Measurements from ENCODE around the gene TRIM71. TPM values are rescaled to one million over a fixed set of nuclear protein-coding genes. Genes with fewer than 3 reads are reported as not detected.
A peak's percentile ranks its signal among the peaks of the same experiment; 100 is the strongest.
"Not testable (repeated sequence)": the region's sequence is repeated elsewhere in the genome, so short reads cannot be mapped to it uniquely, and the experiment has no call there.

Gene TRIM71
- total and polyA plus RNA-seq, 2 experiments from 2014 or later: 1.9 to 14.5 TPM

GRCh38 chr3:32844914-32845313, 27.1 kb downstream of the TRIM71 start:
- no peaks in the 10 kb centered on the region for H3K36me3 ChIP-seq (replicated peaks; ENCODE audit: insufficient read depth, low read depth)
- no peaks in the 10 kb centered on the region for H3K9me2 ChIP-seq (replicated peaks; ENCODE audit: insufficient read depth)
- no peak for DNase-seq (ENCODE audit: low spot score)
- no peak overlapping the region for H3K4me3 ChIP-seq
- H4K20me1 ChIP-seq (ENCODE audit: insufficient read depth, poor library complexity, severe bottlenecking): no peaks in the 10 kb centered on the region
- H3K9me3 ChIP-seq (ENCODE audit: low read depth): no peaks in the 10 kb centered on the region
- WGBS (ENCODE audit: low lambda C conversion rate, missing lambda C conversion rate): 96% methylated on average over 1 of the region's 1 CpG
- no peak for TF ChIP-seq EZH2phosphoT487 (IDR thresholded peaks at IDR 0.05; ENCODE audit: low read depth, severe bottlenecking, unreplicated experiment)
- TF ChIP-seq, protein P1, sequence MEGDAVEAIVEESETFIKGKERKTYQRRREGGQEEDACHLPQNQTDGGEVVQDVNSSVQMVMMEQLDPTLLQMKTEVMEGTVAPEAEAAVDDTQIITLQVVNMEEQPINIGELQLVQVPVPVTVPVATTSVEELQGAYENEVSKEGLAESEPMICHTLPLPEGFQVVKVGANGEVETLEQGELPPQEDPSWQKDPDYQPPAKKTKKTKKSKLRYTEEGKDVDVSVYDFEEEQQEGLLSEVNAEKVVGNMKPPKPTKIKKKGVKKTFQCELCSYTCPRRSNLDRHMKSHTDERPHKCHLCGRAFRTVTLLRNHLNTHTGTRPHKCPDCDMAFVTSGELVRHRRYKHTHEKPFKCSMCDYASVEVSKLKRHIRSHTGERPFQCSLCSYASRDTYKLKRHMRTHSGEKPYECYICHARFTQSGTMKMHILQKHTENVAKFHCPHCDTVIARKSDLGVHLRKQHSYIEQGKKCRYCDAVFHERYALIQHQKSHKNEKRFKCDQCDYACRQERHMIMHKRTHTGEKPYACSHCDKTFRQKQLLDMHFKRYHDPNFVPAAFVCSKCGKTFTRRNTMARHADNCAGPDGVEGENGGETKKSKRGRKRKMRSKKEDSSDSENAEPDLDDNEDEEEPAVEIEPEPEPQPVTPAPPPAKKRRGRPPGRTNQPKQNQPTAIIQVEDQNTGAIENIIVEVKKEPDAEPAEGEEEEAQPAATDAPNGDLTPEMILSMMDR (IDR thresholded peaks at IDR 0.05; ENCODE audit: poor library complexity): no peak
- no peak for TF ChIP-seq EZH2 (IDR thresholded peaks at IDR 0.05; ENCODE audit: borderline replicate concordance)
- H3K4me1 ChIP-seq (ENCODE audit: insufficient read depth): peaks cover 77% of the 10 kb centered on the region
- no peak overlapping the region for H3K27ac ChIP-seq
- no peak overlapping the region for H3K4me2 ChIP-seq
- H3K79me2 ChIP-seq: peaks cover 79% of the 10 kb centered on the region
- H2AFZ ChIP-seq: no peak overlapping the region
- H3K27me3 ChIP-seq: no peaks in the 10 kb centered on the region

GRCh38 chr3:32845546-32845945, 27.7 kb downstream of the TRIM71 start:
- H3K9me3 ChIP-seq (ENCODE audit: low read depth); H3K4me2 ChIP-seq; H3K9me2 ChIP-seq (replicated peaks; ENCODE audit: insufficient read depth); H3K36me3 ChIP-seq (replicated peaks; ENCODE audit: insufficient read depth, low read depth); H2AFZ ChIP-seq; H3K27me3 ChIP-seq; H3K4me3 ChIP-seq; H4K20me1 ChIP-seq (ENCODE audit: insufficient read depth, poor library complexity, severe bottlenecking); DNase-seq (ENCODE audit: low spot score); H3K27ac ChIP-seq: not testable (repeated sequence)
- peaks cover 84% of the 10 kb centered on the region for H3K79me2 ChIP-seq
- H3K4me1 ChIP-seq (ENCODE audit: insufficient read depth): peaks cover 78% of the 10 kb centered on the region
- 94% methylated on average over 6 of the region's 6 CpGs for WGBS (ENCODE audit: low lambda C conversion rate, missing lambda C conversion rate)

DNA sequence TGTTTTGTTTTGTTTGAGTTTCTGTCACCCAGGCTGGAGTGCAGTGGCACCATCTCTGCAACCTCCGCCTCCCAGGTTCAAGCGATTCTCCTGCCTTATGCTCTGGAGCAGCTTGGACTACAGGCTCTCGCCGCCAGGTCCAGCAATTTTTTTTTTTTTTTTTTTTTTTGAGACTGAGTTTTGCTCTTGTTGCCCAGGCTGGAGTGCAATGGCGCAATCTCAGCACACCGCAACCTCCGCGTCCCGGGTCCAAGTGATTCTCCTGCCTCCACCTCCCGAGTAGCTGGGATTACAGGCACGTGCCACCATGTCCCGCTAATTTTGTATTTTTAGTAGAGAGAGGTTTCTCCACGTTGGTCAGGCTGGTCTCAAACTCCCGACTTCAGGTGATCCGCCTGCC, 29.2 kb downstream of the TRIM71 start:
- not testable (repeated sequence) for H3K4me2 ChIP-seq; DNase-seq (ENCODE audit: low spot score); H3K9me3 ChIP-seq (ENCODE audit: low read depth); H3K4me3 ChIP-seq; H2AFZ ChIP-seq; H4K20me1 ChIP-seq (ENCODE audit: insufficient read depth, poor library complexity, severe bottlenecking); H3K36me3 ChIP-seq (replicated peaks; ENCODE audit: insufficient read depth, low read depth); H3K9me2 ChIP-seq (replicated peaks; ENCODE audit: insufficient read depth); H3K27me3 ChIP-seq
- WGBS (ENCODE audit: low lambda C conversion rate, missing lambda C conversion rate): 92% methylated on average over 15 of the region's 15 CpGs
- peak overlapping the region; percentile 8 for H3K27ac ChIP-seq
- H3K79me2 ChIP-seq: peaks cover 90% of the 10 kb centered on the region
- peaks cover 67% of the 10 kb centered on the region for H3K4me1 ChIP-seq (ENCODE audit: insufficient read depth)

DNA sequence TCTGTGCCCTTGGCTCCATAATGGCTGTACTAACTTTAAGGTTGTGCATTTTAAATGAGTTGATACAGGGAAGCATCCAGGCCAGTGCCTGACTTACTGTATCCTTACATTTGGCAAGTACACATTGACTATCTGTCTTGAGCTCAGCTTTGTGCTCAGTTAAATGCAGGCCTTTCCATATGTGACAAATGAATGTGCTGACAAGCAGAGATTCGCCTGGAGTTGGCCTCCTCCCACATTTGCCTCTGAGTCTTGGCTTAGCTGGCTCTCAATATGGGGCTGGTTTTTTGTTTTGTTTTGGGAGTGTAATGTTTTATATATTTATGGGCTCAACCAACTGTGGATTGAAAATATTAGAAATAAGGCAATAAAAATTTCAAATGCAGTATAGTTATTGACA, 29.7 kb downstream of the TRIM71 start:
- peaks cover 91% of the 10 kb centered on the region for H3K79me2 ChIP-seq
- no peaks in the 10 kb centered on the region for H4K20me1 ChIP-seq (ENCODE audit: insufficient read depth, poor library complexity, severe bottlenecking)
- no peak overlapping the region for H3K4me2 ChIP-seq
- DNase-seq (ENCODE audit: low spot score): no peak
- no peaks in the 10 kb centered on the region for H3K9me2 ChIP-seq (replicated peaks; ENCODE audit: insufficient read depth)
- no peaks in the 10 kb centered on the region for H3K9me3 ChIP-seq (ENCODE audit: low read depth)
- WGBS (ENCODE audit: low lambda C conversion rate, missing lambda C conversion rate): 56% methylated on average over 1 of the region's 1 CpG
- no peaks in the 10 kb centered on the region for H3K27me3 ChIP-seq
- peak overlapping the region; percentile 8 for H3K27ac ChIP-seq
- H2AFZ ChIP-seq: no peak overlapping the region
- TF ChIP-seq EZH2phosphoT487 (IDR thresholded peaks at IDR 0.05; ENCODE audit: low read depth, severe bottlenecking, unreplicated experiment) (no peak), EZH2 (IDR thresholded peaks at IDR 0.05; ENCODE audit: borderline replicate concordance) (no peak)
- TF ChIP-seq, protein P1 (IDR thresholded peaks at IDR 0.05; ENCODE audit: poor library complexity): no peak
- peaks cover 62% of the 10 kb centered on the region for H3K4me1 ChIP-seq (ENCODE audit: insufficient read depth)
- H3K36me3 ChIP-seq (replicated peaks; ENCODE audit: insufficient read depth, low read depth): no peaks in the 10 kb centered on the region
- no peak overlapping the region for H3K4me3 ChIP-seq
